Measurements from ENCODE around the gene TCF21. TPM values are rescaled to one million over a fixed set of nuclear protein-coding genes. Genes with fewer than 3 reads are reported as not detected.

Gene TCF21
- polyA plus RNA-seq, 2 of the 4 experiments (the other 2 are of a cell fraction) = 0.12 to 0.25 TPM

DNA sequence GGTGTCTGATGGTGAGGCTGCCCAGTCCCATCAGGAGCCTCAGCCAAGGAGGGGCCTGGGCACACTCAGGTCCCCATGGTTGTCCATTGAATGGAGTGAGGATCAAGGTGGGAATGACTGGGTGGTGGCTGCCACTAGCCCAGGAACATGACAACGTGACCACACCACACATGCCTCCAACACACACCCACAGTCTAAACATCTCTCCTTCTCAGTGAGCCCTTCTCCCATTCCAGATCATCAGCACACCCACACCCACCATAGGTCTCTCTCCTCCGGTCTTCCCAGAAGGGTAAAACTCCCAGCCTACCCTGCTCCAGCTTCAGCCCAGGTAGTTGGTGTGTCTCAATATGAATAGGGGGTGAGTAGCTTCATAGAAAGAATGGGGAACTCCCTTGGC is 5.5 kb downstream of the TCF21 start:
- TF ChIP-seq NFE2L2 (conservative IDR thresholded peaks at IDR 0.05; ENCODE audit: low read length) (no peak), GATA3 (IDR thresholded peaks at IDR 0.05; ENCODE audit: borderline replicate concordance) (no peak), ZC3H11A (IDR thresholded peaks at IDR 0.05) (no peak), JUNB (IDR thresholded peaks at IDR 0.05) (no peak), RNF2 (IDR thresholded peaks at IDR 0.05; ENCODE audit: borderline replicate concordance, low read depth) (no peak), BHLHE40 (IDR thresholded peaks at IDR 0.05; ENCODE audit: low read depth, low read length) (no peak), HEYL (CRISPR knock-in tag; IDR thresholded peaks at IDR 0.05) (no peak)
- CTCF ChIA-PET = interaction anchor here (1.0 kb wide), 2 partner anchors 13 to 57 kb away, joined by 3 read pairs; no protein-coding TSS in a partner anchor
- WGBS (ENCODE audit: missing lambda C conversion rate) = 89% methylated on average over 2 of the region's 2 CpGs
- no peak for ATAC-seq
- Histone ChIP-seq H3K4me2 (no peak overlapping the region), H3K4me3 (no peak overlapping the region), H3K9me3 (no peaks in the 10 kb centered on the region), H3K4me1 (peaks cover 19% of the 10 kb centered on the region), H3K27ac (peak overlapping the region in 1 of 2 experiments; percentile 46; a peak in 3 of 6 replicates)
- POLR2A ChIA-PET = no interaction called here
- no peak for FAIRE-seq
- no peak for DNase-seq (ENCODE audit: low read depth in 1 of 2, low spot score in 1 of 2)

DNA sequence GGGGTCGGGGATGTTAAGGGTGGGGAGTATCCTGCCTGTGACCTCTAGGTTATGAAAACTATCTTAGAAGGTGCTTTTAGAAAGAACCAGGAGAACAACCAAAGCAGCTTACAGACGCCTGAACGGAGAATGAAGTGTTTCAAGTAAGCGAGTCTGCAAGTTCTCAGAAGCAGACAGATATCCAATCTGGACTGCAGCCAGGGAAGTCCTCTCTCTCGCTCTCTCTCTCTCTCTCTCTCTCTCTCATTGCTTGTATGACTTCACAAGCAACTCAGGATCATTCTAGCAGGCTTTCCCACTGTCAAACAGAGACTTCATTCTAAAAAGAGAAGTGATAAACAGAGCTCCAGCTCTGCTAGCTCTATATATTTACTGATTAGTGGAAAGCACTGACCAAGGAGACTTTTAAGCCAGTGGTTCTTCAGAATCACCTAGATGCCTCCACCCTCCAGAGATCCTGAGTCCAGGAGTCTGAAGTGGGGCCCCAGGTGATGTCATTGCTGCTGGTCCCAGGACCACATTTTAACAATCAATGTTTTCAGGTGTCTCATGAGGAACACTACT is 6.0 kb downstream of the TCF21 start:
- H3K4me2 ChIP-seq = no peak overlapping the region
- ChIA-PET CTCF (no interaction called here), POLR2A (no interaction called here)
- 68% methylated on average over 5 of the region's 5 CpGs for WGBS (ENCODE audit: missing lambda C conversion rate)
- H3K4me1 ChIP-seq = peaks cover 19% of the 10 kb centered on the region
- H3K9me3 ChIP-seq = no peaks in the 10 kb centered on the region
- H3K27ac ChIP-seq = peak overlapping the region in 1 of 2 experiments; percentile 46; a peak in 2 of 6 replicates
- no peak for ATAC-seq
- peak in 1 of 2 experiments; percentile 23 for DNase-seq (ENCODE audit: low read depth in 1 of 2, low spot score in 1 of 2)
- no peak for FAIRE-seq
- TF ChIP-seq JUNB (IDR thresholded peaks at IDR 0.05) (no peak), RFX5 (IDR thresholded peaks at IDR 0.05) (no peak), HOXA7 (CRISPR knock-in tag; IDR thresholded peaks at IDR 0.05) (no peak), JUN (IDR thresholded peaks at IDR 0.05) (no peak), CEBPB (IDR thresholded peaks at IDR 0.05) (no peak), FOXS1 (CRISPR knock-in tag; IDR thresholded peaks at IDR 0.05) (no peak), HOXB5 (CRISPR knock-in tag; IDR thresholded peaks at IDR 0.05) (no peak)
- TF ChIP-seq, protein P1, sequence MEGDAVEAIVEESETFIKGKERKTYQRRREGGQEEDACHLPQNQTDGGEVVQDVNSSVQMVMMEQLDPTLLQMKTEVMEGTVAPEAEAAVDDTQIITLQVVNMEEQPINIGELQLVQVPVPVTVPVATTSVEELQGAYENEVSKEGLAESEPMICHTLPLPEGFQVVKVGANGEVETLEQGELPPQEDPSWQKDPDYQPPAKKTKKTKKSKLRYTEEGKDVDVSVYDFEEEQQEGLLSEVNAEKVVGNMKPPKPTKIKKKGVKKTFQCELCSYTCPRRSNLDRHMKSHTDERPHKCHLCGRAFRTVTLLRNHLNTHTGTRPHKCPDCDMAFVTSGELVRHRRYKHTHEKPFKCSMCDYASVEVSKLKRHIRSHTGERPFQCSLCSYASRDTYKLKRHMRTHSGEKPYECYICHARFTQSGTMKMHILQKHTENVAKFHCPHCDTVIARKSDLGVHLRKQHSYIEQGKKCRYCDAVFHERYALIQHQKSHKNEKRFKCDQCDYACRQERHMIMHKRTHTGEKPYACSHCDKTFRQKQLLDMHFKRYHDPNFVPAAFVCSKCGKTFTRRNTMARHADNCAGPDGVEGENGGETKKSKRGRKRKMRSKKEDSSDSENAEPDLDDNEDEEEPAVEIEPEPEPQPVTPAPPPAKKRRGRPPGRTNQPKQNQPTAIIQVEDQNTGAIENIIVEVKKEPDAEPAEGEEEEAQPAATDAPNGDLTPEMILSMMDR (IDR thresholded peaks at IDR 0.05) = no peak
- H3K4me3 ChIP-seq = no peak overlapping the region

DNA sequence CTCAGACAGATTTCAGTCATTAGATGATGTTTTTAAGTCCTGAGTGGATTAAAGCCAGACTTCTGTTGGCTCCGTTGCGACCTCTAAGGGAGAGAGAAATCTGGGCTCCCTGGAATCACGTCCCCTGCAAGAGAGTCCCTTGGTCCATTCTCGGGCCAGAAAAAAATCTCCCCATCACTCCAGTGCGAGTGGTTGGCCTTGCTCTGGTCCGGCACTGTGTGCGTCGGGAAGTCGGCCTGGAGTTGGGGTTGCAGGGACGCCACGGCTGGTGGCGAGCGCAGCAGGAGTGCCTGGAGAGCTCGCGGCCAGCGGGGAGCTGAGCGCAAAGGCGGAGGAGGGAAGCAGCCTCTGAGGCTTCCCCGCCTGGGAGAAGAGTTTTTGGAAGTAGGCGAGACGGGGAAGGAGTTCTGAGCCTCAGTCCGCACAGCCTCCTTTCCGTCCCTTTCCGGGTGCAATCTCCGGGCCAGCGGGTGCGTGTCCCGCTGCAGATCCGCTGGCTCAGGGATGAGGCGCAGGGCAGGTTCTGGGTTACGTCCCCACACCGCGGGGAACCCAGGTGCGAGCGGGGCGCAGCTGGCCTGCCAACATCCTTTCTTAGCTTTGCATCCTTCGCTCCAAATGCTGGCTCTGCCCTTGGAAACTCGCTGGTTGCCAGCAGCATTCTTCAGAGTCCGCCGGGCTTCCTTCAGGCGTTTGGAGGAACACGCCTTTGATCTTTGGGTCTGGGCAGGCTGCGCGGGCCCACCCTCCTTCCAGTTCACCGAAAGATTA is 6.8 kb downstream of the TCF21 start:
- H3K27ac ChIP-seq = peak overlapping the region in 1 of 2 experiments; percentile 68; a peak in 3 of 6 replicates
- FAIRE-seq (no peak), DNase-seq (ENCODE audit: low read depth in 1 of 2, low spot score in 1 of 2) (no peak), ATAC-seq (no peak)
- CTCF ChIA-PET = no interaction called here
- no peak overlapping the region for H3K4me3 ChIP-seq
- 93% methylated on average over 44 of the region's 45 CpGs for WGBS (ENCODE audit: missing lambda C conversion rate)
- H3K4me2 ChIP-seq = peak overlapping the region; percentile 37; the same call in 2 of the 3 replicates
- no peaks in the 10 kb centered on the region for H3K9me3 ChIP-seq
- TF ChIP-seq POLR2AphosphoS2 (conservative IDR thresholded peaks at IDR 0.05; ENCODE audit: low read length) = no peak
- no peak for TF ChIP-seq HOXA7 (CRISPR knock-in tag; IDR thresholded peaks at IDR 0.05)
- TF ChIP-seq, protein P2, sequence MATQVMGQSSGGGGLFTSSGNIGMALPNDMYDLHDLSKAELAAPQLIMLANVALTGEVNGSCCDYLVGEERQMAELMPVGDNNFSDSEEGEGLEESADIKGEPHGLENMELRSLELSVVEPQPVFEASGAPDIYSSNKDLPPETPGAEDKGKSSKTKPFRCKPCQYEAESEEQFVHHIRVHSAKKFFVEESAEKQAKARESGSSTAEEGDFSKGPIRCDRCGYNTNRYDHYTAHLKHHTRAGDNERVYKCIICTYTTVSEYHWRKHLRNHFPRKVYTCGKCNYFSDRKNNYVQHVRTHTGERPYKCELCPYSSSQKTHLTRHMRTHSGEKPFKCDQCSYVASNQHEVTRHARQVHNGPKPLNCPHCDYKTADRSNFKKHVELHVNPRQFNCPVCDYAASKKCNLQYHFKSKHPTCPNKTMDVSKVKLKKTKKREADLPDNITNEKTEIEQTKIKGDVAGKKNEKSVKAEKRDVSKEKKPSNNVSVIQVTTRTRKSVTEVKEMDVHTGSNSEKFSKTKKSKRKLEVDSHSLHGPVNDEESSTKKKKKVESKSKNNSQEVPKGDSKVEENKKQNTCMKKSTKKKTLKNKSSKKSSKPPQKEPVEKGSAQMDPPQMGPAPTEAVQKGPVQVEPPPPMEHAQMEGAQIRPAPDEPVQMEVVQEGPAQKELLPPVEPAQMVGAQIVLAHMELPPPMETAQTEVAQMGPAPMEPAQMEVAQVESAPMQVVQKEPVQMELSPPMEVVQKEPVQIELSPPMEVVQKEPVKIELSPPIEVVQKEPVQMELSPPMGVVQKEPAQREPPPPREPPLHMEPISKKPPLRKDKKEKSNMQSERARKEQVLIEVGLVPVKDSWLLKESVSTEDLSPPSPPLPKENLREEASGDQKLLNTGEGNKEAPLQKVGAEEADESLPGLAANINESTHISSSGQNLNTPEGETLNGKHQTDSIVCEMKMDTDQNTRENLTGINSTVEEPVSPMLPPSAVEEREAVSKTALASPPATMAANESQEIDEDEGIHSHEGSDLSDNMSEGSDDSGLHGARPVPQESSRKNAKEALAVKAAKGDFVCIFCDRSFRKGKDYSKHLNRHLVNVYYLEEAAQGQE (IDR thresholded peaks at IDR 0.05) = no peak
- TF ChIP-seq BHLHE40 (IDR thresholded peaks at IDR 0.05; ENCODE audit: low read depth, low read length) = no peak
- TF ChIP-seq, protein P3, sequence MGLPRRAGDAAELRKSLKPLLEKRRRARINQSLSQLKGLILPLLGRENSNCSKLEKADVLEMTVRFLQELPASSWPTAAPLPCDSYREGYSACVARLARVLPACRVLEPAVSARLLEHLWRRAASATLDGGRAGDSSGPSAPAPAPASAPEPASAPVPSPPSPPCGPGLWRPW (IDR thresholded peaks at IDR 0.05) = no peak
- TF ChIP-seq FOSL2 (IDR thresholded peaks at IDR 0.05) = no peak
- no peak for TF ChIP-seq FOSL2 (CRISPR knock-in tag; IDR thresholded peaks at IDR 0.05)
- no peak for TF ChIP-seq SMC3 (IDR thresholded peaks at IDR 0.05)
- no peak for TF ChIP-seq ZNF302 (CRISPR knock-in tag; IDR thresholded peaks at IDR 0.05)
- H3K4me1 ChIP-seq = peaks cover 19% of the 10 kb centered on the region
- POLR2A ChIA-PET = no interaction called here
